Endodermal cell (in vitro differentiated cells): Measurements from ENCODE around the gene NEGR1. TPM values are rescaled to one million over a fixed set of nuclear protein-coding genes. Genes with fewer than 3 reads are reported as not detected.
"Not testable (repeated sequence)": the region's sequence is repeated elsewhere in the genome, so short reads cannot be mapped to it uniquely, and the experiment has no call there.

Experiments
- DNase-seq: peaks from one replicate; pipeline ENCODE4 v3.0.0-alpha.2; 2017
- H3K27ac ChIP-seq: 2 replicates; pipeline ENCODE4 v1.5.1; 2013; ENCODE audit warnings: mild to moderate bottlenecking, low read depth, low read length, moderate library complexity
- H3K27me3 ChIP-seq: 2 replicates; pipeline ENCODE4 v1.6.1; 2013; ENCODE audit warnings: mild to moderate bottlenecking, low read length, moderate library complexity; ENCODE audit not compliant: insufficient read depth, control insufficient read depth, poor library complexity, severe bottlenecking
- H3K36me3 ChIP-seq: 2 replicates; pipeline ENCODE4 v1.7.0; 2013; ENCODE audit warnings: mild to moderate bottlenecking, low read length, moderate library complexity; ENCODE audit not compliant: control insufficient read depth, insufficient read depth
- H3K4me1 ChIP-seq: one replicate; pipeline ENCODE4 v1.7.0; 2013; ENCODE audit warnings: low read length; ENCODE audit not compliant: control insufficient read depth, insufficient read depth
- H3K4me3 ChIP-seq: 2 replicates; pipeline ENCODE4 v1.5.1; 2013; ENCODE audit warnings: mild to moderate bottlenecking, low read length, moderate library complexity
- H3K9ac ChIP-seq: 2 replicates; pipeline ENCODE4 v1.6.1; 2013; ENCODE audit warnings: mild to moderate bottlenecking, low read length, moderate library complexity; ENCODE audit not compliant: poor library complexity, severe bottlenecking; ENCODE audit errors: extremely low read depth
- H3K9me3 ChIP-seq: 2 replicates; pipeline ENCODE4 v1.6.1; 2013; ENCODE audit warnings: mild to moderate bottlenecking, low read length, moderate library complexity; ENCODE audit not compliant: control insufficient read depth
- H3K27ac Mint-ChIP-seq: 2 replicates; pipeline ENCODE4 v1.8.0; 2020; ENCODE audit warnings: mixed read lengths
- H3K27me3 Mint-ChIP-seq: 2 replicates; pipeline ENCODE4 v1.8.0; 2021; ENCODE audit warnings: mild to moderate bottlenecking, mixed read lengths; ENCODE audit not compliant: insufficient read depth
- H3K36me3 Mint-ChIP-seq: 2 replicates; pipeline ENCODE4 v1.8.0; 2020; ENCODE audit warnings: low read depth, mixed read lengths
- H3K4me1 Mint-ChIP-seq: 2 replicates; pipeline ENCODE4 v1.8.0; 2020; ENCODE audit warnings: mixed read lengths
- H3K4me3 Mint-ChIP-seq: 2 replicates; pipeline ENCODE4 v1.8.0; 2020; ENCODE audit warnings: mild to moderate bottlenecking, moderate library complexity, mixed read lengths
- H3K9me3 Mint-ChIP-seq: 2 replicates; pipeline ENCODE4 v1.8.0; 2020; ENCODE audit warnings: mild to moderate bottlenecking, mixed read lengths
- CTCF ChIP-seq: fragments of 200-600 bp; sonication (generic); conservative IDR thresholded peaks from 2 replicates; pipeline ENCODE4 v1.5.0; 2021; ENCODE audit warnings: antibody characterized with exemption, mild to moderate bottlenecking
- WGBS, 2 experiments: methylation state at CpG; one replicate each; pipeline versions ENCODE4 v1.1.5 to v1.1.7; 2013; ENCODE audit warnings: missing lambda C conversion rate in 2 of 2, mixed read lengths in 1 of 2; ENCODE audit not compliant: insufficient coverage in 1 of 2, insufficient read length in 1 of 2; 5-methylcytosine and 5-hydroxymethylcytosine counted together
- total RNA-seq, 2 donors: library from RNA; stranded (reverse); fragmentation: NEBNext Ultra II Directional in 1 of 2; extraction: Animal tissue kit (Norgen Biotek cat#: 25700) in 1 of 2; gene quantifications; 2 replicates in 1 of 2; 3 replicates in 1 of 2; pipeline ENCODE4 v1.2.1, GENCODE V29; 2021

NEGR1 gene
- total RNA-seq, 2 donors from 2014 or later = 1.5 to 2.1 TPM

GRCh38 chr1:71908303-71908702, 374.0 kb downstream of the NEGR1 start:
- 87 to 100% methylated on average over 1 of the region's 1 CpG for WGBS, 2 experiments
- Mint-ChIP-seq H3K4me1 (peaks cover 8% of the 10 kb centered on the region), H3K9me3 (no peaks in the 10 kb centered on the region), H3K27ac (no peak overlapping the region), H3K36me3 (no peaks in the 10 kb centered on the region), H3K4me3 (no peak overlapping the region), H3K27me3 (no peaks in the 10 kb centered on the region)
- TF ChIP-seq CTCF = no peak
- no peak overlapping the region for H3K27ac ChIP-seq
- H3K4me3 ChIP-seq = no peak overlapping the region
- no peak overlapping the region for H3K9ac ChIP-seq
- no peak for DNase-seq
- H3K9me3 ChIP-seq = peaks cover 4% of the 10 kb centered on the region
- H3K27me3 ChIP-seq = no peaks in the 10 kb centered on the region
- no peaks in the 10 kb centered on the region for H3K36me3 ChIP-seq
- no peaks in the 10 kb centered on the region for H3K4me1 ChIP-seq

- Mint-ChIP-seq H3K4me1 (no peaks in the 10 kb centered on the region), H3K27ac (no peak overlapping the region), H3K36me3 (no peaks in the 10 kb centered on the region), H3K27me3 (no peaks in the 10 kb centered on the region), H3K9me3 (no peaks in the 10 kb centered on the region), H3K4me3 (no peak overlapping the region)
- no peak overlapping the region for H3K27ac ChIP-seq
- TF ChIP-seq CTCF = no peak
- no peak overlapping the region for H3K9ac ChIP-seq
- H3K27me3 ChIP-seq = no peaks in the 10 kb centered on the region
- no peak overlapping the region for H3K4me3 ChIP-seq
- H3K36me3 ChIP-seq = no peaks in the 10 kb centered on the region
- no peak for DNase-seq
- no peaks in the 10 kb centered on the region for H3K4me1 ChIP-seq
- no peaks in the 10 kb centered on the region for H3K9me3 ChIP-seq
- WGBS, 2 experiments = 95% methylated on average over 2 of the region's 2 CpGs; no CpG with 5 or more reads in 1 of the 2 experiments
Observed at GRCh38 chr1:71899881-71900280, 382.5 kb downstream of the NEGR1 start.

- H3K9me3 Mint-ChIP-seq, H3K36me3 Mint-ChIP-seq, H3K27me3 ChIP-seq, DNase-seq, H3K36me3 ChIP-seq, H3K27me3 Mint-ChIP-seq, H3K9ac ChIP-seq, H3K4me1 Mint-ChIP-seq, H3K4me1 ChIP-seq, H3K27ac ChIP-seq, H3K9me3 ChIP-seq, H3K4me3 Mint-ChIP-seq, H3K27ac Mint-ChIP-seq, H3K4me3 ChIP-seq: not testable (repeated sequence)
- WGBS, 2 experiments = 92 to 96% methylated on average over 9 to 23 of the region's 23 CpGs
Observed at GRCh38 chr1:71888166-71888565, 394.2 kb downstream of the NEGR1 start.

- Histone ChIP-seq H3K4me3 (no peak overlapping the region), H3K4me1 (no peaks in the 10 kb centered on the region), H3K36me3 (no peaks in the 10 kb centered on the region), H3K9me3 (no peaks in the 10 kb centered on the region), H3K27ac (no peak overlapping the region), H3K9ac (no peak overlapping the region), H3K27me3 (no peaks in the 10 kb centered on the region)
- H3K4me1 Mint-ChIP-seq = peaks cover 3% of the 10 kb centered on the region
- no peak for DNase-seq
- no peak overlapping the region for H3K27ac Mint-ChIP-seq
- no peak for TF ChIP-seq CTCF
- H3K36me3 Mint-ChIP-seq = no peaks in the 10 kb centered on the region
- no peaks in the 10 kb centered on the region for H3K27me3 Mint-ChIP-seq
- peaks cover 6% of the 10 kb centered on the region for H3K9me3 Mint-ChIP-seq
- 97 to 100% methylated on average over 1 to 2 of the region's 2 CpGs for WGBS, 2 experiments
- no peak overlapping the region for H3K4me3 Mint-ChIP-seq
Observed at GRCh38 chr1:71885171-71885570, 397.2 kb downstream of the NEGR1 start.
